SK-MEL-5 (cell line): ENCODE data around the gene PCDHA12. TPM values are rescaled to one million over a fixed set of nuclear protein-coding genes. Genes with fewer than 3 reads are reported as not detected.

Experiments
- DNase-seq: peaks from one replicate; pipeline ENCODE4 v3.0.0-alpha.2; 2016; ENCODE audit warnings: low read depth, low spot score
- in situ Hi-C: cut with HindIII; loops from 2 replicates; pipeline ENCODE4 v1.10.0; 2016; ENCODE audit warnings: low sequenced_read_pairs, high pct_unique_total_duplicates, low pct_unique_long_range_greater_than_20kb
- total RNA-seq: library from RNA; depleted of rRNA; stranded (reverse); fragments of >200 nt; shearing (Covaris generic); gene quantifications from 2 replicates; pipeline ENCODE4 v1.2.3, GENCODE V29; 2014; rRNA removed

PCDHA12 gene
- total RNA-seq, 1 experiment from 2014 or later, result 0.08 TPM

GRCh38 chr5:140916325-140916724 is 41.2 kb downstream of the PCDHA12 start:
- in situ Hi-C loops, result no loop called here
- DNase-seq, result no peak

GRCh38 chr5:140923601-140924000 is 48.5 kb downstream of the PCDHA12 start:
- in situ Hi-C loops, result no loop called here

GRCh38 chr5:140925806-140926442 is 50.8 kb downstream of the PCDHA12 start, which contains the start of gene PCDHAC1:
PCDHAC1 (plus strand) TSS chr5:140926299; CDS start chr5:140926893, 594 bp downstream.
- no peak for DNase-seq
- in situ Hi-C loops, result no loop called here

More at GRCh38 chr5:140923601-140924000, 48.5 kb downstream of the PCDHA12 start:
- no peak for DNase-seq

GRCh38 chr5:140926443-140927227 is 51.5 kb downstream of the PCDHA12 start:
- in situ Hi-C loops, result no loop called here
- peak; percentile 68 for DNase-seq

GRCh38 chr5:140927228-140927573 is 52.1 kb downstream of the PCDHA12 start:
- DNase-seq, result no peak
- in situ Hi-C loops, result no loop called here

Other genes starting within 250 kb of the PCDHA12 start
- gene CD14, start 242.1 kb upstream of the PCDHA12 start, total RNA-seq, result not detected in 2 replicates
- gene TMCO6, start 235.9 kb upstream of the PCDHA12 start, total RNA-seq, result 10.0 and 11.3 TPM in 2 replicates
- gene NDUFA2, start 227.7 kb upstream of the PCDHA12 start, total RNA-seq, result 78.7 and 94.2 TPM in 2 replicates
- 83.7 and 87.8 TPM in 2 replicates for gene IK, start 227.5 kb upstream of the PCDHA12 start, total RNA-seq
- 27.6 and 29.2 TPM in 2 replicates for gene WDR55, start 210.4 kb upstream of the PCDHA12 start, total RNA-seq
- 0.26 and 0.75 TPM in 2 replicates for gene DND1, start 201.7 kb upstream of the PCDHA12 start, total RNA-seq
- 58.6 and 67.8 TPM in 2 replicates for gene HARS1, start 183.9 kb upstream of the PCDHA12 start, total RNA-seq
- 38.9 and 39.8 TPM in 2 replicates for gene HARS2, start 183.9 kb upstream of the PCDHA12 start, total RNA-seq
- 53.4 and 58.9 TPM in 2 replicates for gene ZMAT2, start 174.9 kb upstream of the PCDHA12 start, total RNA-seq
- 0.48 and 0.55 TPM in 2 replicates for gene PCDHA1, start 89.2 kb upstream of the PCDHA12 start, total RNA-seq
- gene PCDHA2, start 80.5 kb upstream of the PCDHA12 start, total RNA-seq, result 0.08 and 0.13 TPM in 2 replicates
- 0.27 and 0.48 TPM in 2 replicates for gene PCDHA3, start 74.3 kb upstream of the PCDHA12 start, total RNA-seq
- 0.48 and 0.67 TPM in 2 replicates for gene PCDHA4, start 68.2 kb upstream of the PCDHA12 start, total RNA-seq
- 0.40 and 0.77 TPM in 2 replicates for gene PCDHA5, start 53.7 kb upstream of the PCDHA12 start, total RNA-seq
- not detected in 2 replicates for gene PCDHA6, start 47.3 kb upstream of the PCDHA12 start, total RNA-seq
- gene PCDHA7, start 41.0 kb upstream of the PCDHA12 start, total RNA-seq, result 1.3 and 1.4 TPM in 2 replicates
- 0.03 TPM in 1 of 2 replicates, not detected in the other for gene PCDHA8, start 34.1 kb upstream of the PCDHA12 start, total RNA-seq
- gene PCDHA9, start 26.9 kb upstream of the PCDHA12 start, total RNA-seq, result 0.05 TPM in 1 of 2 replicates, not detected in the other
- 0.16 TPM in 1 of 2 replicates, not detected in the other for gene PCDHA10, start 19.4 kb upstream of the PCDHA12 start, total RNA-seq
- 1.0 and 1.9 TPM in 2 replicates for gene PCDHA11, start 6.4 kb upstream of the PCDHA12 start, total RNA-seq
- 0.29 and 0.53 TPM in 2 replicates for gene PCDHA13, start 6.8 kb downstream of the PCDHA12 start, total RNA-seq
- 0.58 and 0.72 TPM in 2 replicates for gene PCDHAC1, start 51.0 kb downstream of the PCDHA12 start, total RNA-seq
- 0.32 TPM in 2 replicates for gene PCDHAC2, start 91.2 kb downstream of the PCDHA12 start, total RNA-seq
- not detected in 2 replicates for gene PCDHB1, start 176.1 kb downstream of the PCDHA12 start, total RNA-seq
- gene PCDHB2, start 219.3 kb downstream of the PCDHA12 start, total RNA-seq, result 0.95 and 1.8 TPM in 2 replicates
- gene PCDHB3, start 225.2 kb downstream of the PCDHA12 start, total RNA-seq, result 0.13 and 0.21 TPM in 2 replicates
- 0.40 and 0.43 TPM in 2 replicates for gene PCDHB4, start 246.5 kb downstream of the PCDHA12 start, total RNA-seq